Measurements from ENCODE around the gene MLC1.

Gene MLC1

GRCh38 chr22:50061141-50061823 lies 23.9 kb downstream of the MLC1 start:
- Histone ChIP-seq H3K9me3 (replicated peaks; ENCODE audit: low read length) (no peaks in the 10 kb centered on the region), H3K4me1 (ENCODE audit: control insufficient read depth, insufficient read depth, low read length) (no peaks in the 10 kb centered on the region), H3K4me2 (ENCODE audit: low read length) (no peak overlapping the region), H3K4me3 (ENCODE audit: low read length) (no peak overlapping the region), H3K36me3 (ENCODE audit: insufficient read depth, low read length) (no peaks in the 10 kb centered on the region), H3K27me3 (ENCODE audit: control insufficient read depth, insufficient read depth, low read length) (peaks cover 49% of the 10 kb centered on the region), H3K9ac (ENCODE audit: low read depth, low read length) (no peak overlapping the region)

- no peaks in the 10 kb centered on the region for H3K9me3 ChIP-seq (replicated peaks; ENCODE audit: low read length)
- no peak overlapping the region for H3K4me2 ChIP-seq (ENCODE audit: low read length)
- no peak overlapping the region for H3K4me3 ChIP-seq (ENCODE audit: low read length)
- H3K36me3 ChIP-seq (ENCODE audit: insufficient read depth, low read length) = no peaks in the 10 kb centered on the region
- no peaks in the 10 kb centered on the region for H3K4me1 ChIP-seq (ENCODE audit: control insufficient read depth, insufficient read depth, low read length)
- H3K9ac ChIP-seq (ENCODE audit: low read depth, low read length) = no peak overlapping the region
- peaks cover 46% of the 10 kb centered on the region for H3K27me3 ChIP-seq (ENCODE audit: control insufficient read depth, insufficient read depth, low read length)
Observed at GRCh38 chr22:50060441-50061140, 24.6 kb downstream of the MLC1 start.

DNA sequence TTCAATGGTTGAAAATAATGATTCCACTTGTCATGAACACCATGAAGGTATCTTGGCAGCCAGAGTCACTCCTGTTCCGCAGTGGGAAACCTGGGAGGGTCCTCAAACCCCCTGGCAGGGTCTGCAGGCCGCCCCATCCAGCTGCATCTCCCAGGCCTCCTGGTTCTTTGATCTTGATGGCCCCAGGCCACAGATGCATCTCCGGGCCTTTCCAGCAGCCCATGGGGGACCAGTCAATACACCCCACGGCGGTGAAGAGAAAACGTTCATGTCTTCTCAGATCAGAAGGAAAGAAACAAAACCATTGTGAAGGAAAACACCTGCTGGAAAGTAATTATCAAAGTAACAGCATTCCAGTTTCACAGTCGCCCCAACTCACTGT lies 25.4 kb downstream of the MLC1 start:
- Histone ChIP-seq H3K27me3 (ENCODE audit: control insufficient read depth, insufficient read depth, low read length) (peaks cover 41% of the 10 kb centered on the region), H3K36me3 (ENCODE audit: insufficient read depth, low read length) (no peaks in the 10 kb centered on the region), H3K4me1 (ENCODE audit: control insufficient read depth, insufficient read depth, low read length) (no peaks in the 10 kb centered on the region), H3K9ac (ENCODE audit: low read depth, low read length) (no peak overlapping the region), H3K9me3 (replicated peaks; ENCODE audit: low read length) (no peaks in the 10 kb centered on the region), H3K4me3 (ENCODE audit: low read length) (no peak overlapping the region), H3K4me2 (ENCODE audit: low read length) (no peak overlapping the region)

- no peaks in the 10 kb centered on the region for H3K36me3 ChIP-seq (ENCODE audit: insufficient read depth, low read length)
- peak overlapping the region; percentile 47 for H3K4me2 ChIP-seq (ENCODE audit: low read length)
- H3K27me3 ChIP-seq (ENCODE audit: control insufficient read depth, insufficient read depth, low read length) = peaks cover 36% of the 10 kb centered on the region
- H3K4me3 ChIP-seq (ENCODE audit: low read length) = no peak overlapping the region
- no peak overlapping the region for H3K9ac ChIP-seq (ENCODE audit: low read depth, low read length)
- no peaks in the 10 kb centered on the region for H3K4me1 ChIP-seq (ENCODE audit: control insufficient read depth, insufficient read depth, low read length)
- H3K9me3 ChIP-seq (replicated peaks; ENCODE audit: low read length) = no peaks in the 10 kb centered on the region
Observed at GRCh38 chr22:50058906-50059880, 26.0 kb downstream of the MLC1 start.

- Histone ChIP-seq H3K4me1 (ENCODE audit: control insufficient read depth, insufficient read depth, low read length) (no peaks in the 10 kb centered on the region), H3K27me3 (ENCODE audit: control insufficient read depth, insufficient read depth, low read length) (peaks cover 36% of the 10 kb centered on the region), H3K9me3 (replicated peaks; ENCODE audit: low read length) (no peaks in the 10 kb centered on the region), H3K4me2 (ENCODE audit: low read length) (peak within 1 kb of the TSS; percentile 47), H3K36me3 (ENCODE audit: insufficient read depth, low read length) (no peaks in the 10 kb centered on the region), H3K4me3 (ENCODE audit: low read length) (no peak within 1 kb of the TSS), H3K9ac (ENCODE audit: low read depth, low read length) (no peak within 1 kb of the TSS)
Observed at GRCh38 chr22:50058061-50058905, 26.9 kb downstream of the MLC1 start, which contains the start of gene TTLL8. Gene TTLL8, minus strand, starts transcription at chr22:50058298.

DNA sequence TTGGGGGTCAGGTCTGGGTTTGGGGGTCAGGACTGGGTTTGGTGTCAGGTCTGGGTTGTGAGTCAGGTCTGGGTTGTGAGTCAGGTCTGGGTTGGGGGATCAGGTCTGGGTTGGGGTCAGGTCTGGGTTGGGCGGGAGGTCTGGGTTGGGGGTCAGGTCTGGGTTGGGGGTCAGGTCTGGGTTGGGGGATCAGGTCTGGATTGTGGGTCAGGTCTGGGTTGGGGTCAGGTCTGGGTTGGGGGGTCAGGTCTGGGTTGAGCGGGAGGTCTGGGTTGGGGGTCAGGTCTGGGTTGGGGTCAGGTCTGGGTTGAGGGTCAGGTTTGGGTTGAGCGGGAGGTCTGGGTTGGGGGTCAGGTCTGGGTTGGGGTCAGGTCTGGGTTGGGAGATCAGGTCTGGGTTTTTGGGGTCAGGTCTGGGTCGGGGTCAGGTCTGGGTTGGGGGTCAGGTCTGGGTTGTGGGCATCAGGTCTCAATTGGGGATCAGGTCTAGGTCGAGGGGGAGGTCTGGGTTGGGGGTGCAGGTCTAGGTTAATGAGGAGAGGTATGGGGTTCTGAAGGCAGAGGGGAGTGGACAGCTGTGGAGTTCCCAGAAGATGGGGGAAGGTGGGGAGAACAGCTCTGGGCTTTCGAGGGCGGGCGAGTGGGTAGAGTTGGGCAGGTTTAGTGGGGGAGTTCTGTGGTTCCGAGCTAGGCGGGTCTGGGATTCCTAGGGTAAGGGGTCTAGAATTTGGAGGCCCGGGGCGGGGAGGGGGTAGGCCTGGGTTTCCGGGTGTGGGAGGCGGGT lies 27.8 kb downstream of the MLC1 start:
- Histone ChIP-seq H3K36me3 (ENCODE audit: insufficient read depth, low read length) (no peaks in the 10 kb centered on the region), H3K4me3 (ENCODE audit: low read length) (no peak overlapping the region), H3K9ac (ENCODE audit: low read depth, low read length) (no peak overlapping the region), H3K4me2 (ENCODE audit: low read length) (no peak overlapping the region), H3K27me3 (ENCODE audit: control insufficient read depth, insufficient read depth, low read length) (peaks cover 37% of the 10 kb centered on the region), H3K4me1 (ENCODE audit: control insufficient read depth, insufficient read depth, low read length) (no peaks in the 10 kb centered on the region), H3K9me3 (replicated peaks; ENCODE audit: low read length) (no peaks in the 10 kb centered on the region)

DNA sequence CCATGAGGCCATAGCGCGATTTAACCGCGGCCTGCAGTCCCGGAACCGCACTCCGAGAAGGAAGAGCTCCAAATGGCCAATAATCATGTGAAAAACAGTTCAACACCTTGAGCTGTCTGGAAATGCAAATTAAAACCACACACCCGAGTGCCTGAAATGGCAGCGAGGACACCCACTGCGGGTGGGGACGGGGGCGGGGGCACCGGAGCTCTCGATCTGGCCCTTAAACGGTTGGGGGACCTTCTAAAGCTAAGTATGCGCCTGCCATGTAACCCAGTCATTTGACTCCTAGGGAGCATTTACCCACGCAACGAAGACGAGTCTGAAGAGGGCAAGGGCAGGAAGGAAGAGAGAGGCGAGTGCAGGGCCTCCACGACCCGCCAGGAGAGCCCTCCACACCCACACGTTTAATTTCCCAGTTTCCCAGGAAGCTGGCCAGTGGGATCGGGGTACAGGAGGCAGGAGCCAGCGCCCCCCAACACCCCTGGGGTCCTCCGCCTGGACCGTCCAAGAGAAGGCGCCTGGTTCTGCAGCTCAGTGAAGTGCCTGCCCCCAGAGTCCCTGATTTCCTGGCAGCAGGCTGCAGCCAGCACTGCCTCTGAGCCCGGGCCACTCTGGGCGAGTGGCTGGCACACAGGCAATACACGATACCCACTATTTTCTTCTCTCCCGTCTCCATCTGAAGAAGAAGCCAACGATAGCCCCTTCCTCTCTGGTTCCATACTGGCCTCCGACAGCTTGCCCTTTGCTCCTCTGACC lies 28.8 kb downstream of the MLC1 start:
- Histone ChIP-seq H3K4me3 (ENCODE audit: low read length) (no peak overlapping the region), H3K4me2 (ENCODE audit: low read length) (no peak overlapping the region), H3K9me3 (replicated peaks; ENCODE audit: low read length) (no peaks in the 10 kb centered on the region), H3K4me1 (ENCODE audit: control insufficient read depth, insufficient read depth, low read length) (no peaks in the 10 kb centered on the region), H3K36me3 (ENCODE audit: insufficient read depth, low read length) (no peaks in the 10 kb centered on the region), H3K9ac (ENCODE audit: low read depth, low read length) (no peak overlapping the region), H3K27me3 (ENCODE audit: control insufficient read depth, insufficient read depth, low read length) (peaks cover 38% of the 10 kb centered on the region)

DNA sequence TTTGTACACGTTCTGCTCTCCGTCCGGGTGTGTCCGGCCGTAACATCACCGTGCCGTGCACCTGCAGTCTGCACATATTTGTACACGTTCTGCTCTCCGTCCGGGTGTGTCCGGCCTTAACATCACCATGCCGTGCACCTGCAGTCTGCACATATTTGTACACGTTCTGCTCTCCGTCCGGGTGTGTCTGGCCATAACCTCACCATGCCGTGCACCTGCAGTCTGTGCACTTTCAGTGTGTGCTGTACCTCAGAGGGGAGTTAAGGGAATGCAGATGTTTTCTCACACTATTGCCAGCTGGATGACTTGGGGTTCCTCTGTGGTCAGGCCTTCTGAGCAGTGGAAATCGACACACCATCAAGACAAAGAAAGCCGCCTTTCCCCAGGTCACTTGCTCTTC lies 31.4 kb downstream of the MLC1 start:
- H3K4me3 ChIP-seq (ENCODE audit: low read length) = no peak overlapping the region
- H3K9me3 ChIP-seq (replicated peaks; ENCODE audit: low read length) = no peaks in the 10 kb centered on the region
- H3K4me2 ChIP-seq (ENCODE audit: low read length) = no peak overlapping the region
- H3K4me1 ChIP-seq (ENCODE audit: control insufficient read depth, insufficient read depth, low read length) = no peaks in the 10 kb centered on the region
- H3K36me3 ChIP-seq (ENCODE audit: insufficient read depth, low read length) = no peaks in the 10 kb centered on the region
- H3K9ac ChIP-seq (ENCODE audit: low read depth, low read length) = no peak overlapping the region
- peaks cover 21% of the 10 kb centered on the region for H3K27me3 ChIP-seq (ENCODE audit: control insufficient read depth, insufficient read depth, low read length)

DNA sequence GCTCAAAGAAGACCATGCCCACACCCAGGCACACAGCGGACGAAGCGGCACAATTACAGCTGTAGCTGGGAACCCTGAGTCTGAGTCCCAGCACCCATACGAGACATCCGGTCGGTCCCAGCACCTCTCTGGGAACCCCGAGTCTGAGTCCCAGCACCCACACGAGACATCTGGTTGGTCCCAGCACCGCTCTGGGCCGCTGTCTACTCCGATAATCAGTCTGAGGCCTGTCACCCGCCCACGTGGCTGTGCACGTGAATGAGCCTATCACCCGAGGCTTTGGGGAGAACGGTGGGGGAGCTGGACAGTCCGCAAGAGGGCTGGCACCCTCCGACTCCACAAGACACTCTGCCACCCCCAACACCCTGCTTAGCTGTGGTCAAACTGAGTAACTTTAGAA lies 33.3 kb downstream of the MLC1 start:
- H3K9me3 ChIP-seq (replicated peaks; ENCODE audit: low read length) = no peaks in the 10 kb centered on the region
- H3K4me1 ChIP-seq (ENCODE audit: control insufficient read depth, insufficient read depth, low read length) = no peaks in the 10 kb centered on the region
- H3K36me3 ChIP-seq (ENCODE audit: insufficient read depth, low read length) = no peaks in the 10 kb centered on the region
- H3K27me3 ChIP-seq (ENCODE audit: control insufficient read depth, insufficient read depth, low read length) = peaks cover 24% of the 10 kb centered on the region
- no peak overlapping the region for H3K4me2 ChIP-seq (ENCODE audit: low read length)
- H3K9ac ChIP-seq (ENCODE audit: low read depth, low read length) = no peak overlapping the region
- no peak overlapping the region for H3K4me3 ChIP-seq (ENCODE audit: low read length)
